ENCODE results near the gene DEFB112.

GRCh38 chr6:50097966-50098640, 48.4 kb upstream of the DEFB112 start:
- TF ChIP-seq POLR2AphosphoS5 (IDR thresholded peaks at IDR 0.05; ENCODE audit: low read depth, low read length) (no peak), POLR2A (IDR thresholded peaks at IDR 0.05; ENCODE audit: low read depth, low read length) (no peak), TAF1 (IDR thresholded peaks at IDR 0.05; ENCODE audit: borderline replicate concordance, low read depth, low read length) (no peak)
